Measurements from ENCODE around the gene KCTD16. TPM values are rescaled to one million over a fixed set of nuclear protein-coding genes. Genes with fewer than 3 reads are reported as not detected.

Gene KCTD16
- total RNA-seq, 1 experiment from 2014 or later = 0.64 TPM

GRCh38 chr5:144187699-144188294, 17.1 kb downstream of the KCTD16 start:
- Histone ChIP-seq H4K20me1 (ENCODE audit: insufficient read depth) (no peaks in the 10 kb centered on the region), H3K79me2 (ENCODE audit: insufficient read depth, low read length) (no peaks in the 10 kb centered on the region), H3K9me3 (ENCODE audit: control insufficient read depth in 1 of 2, insufficient read depth in 1 of 2, low read depth in 1 of 2, low read length in 2 of 2) (no peaks in the 10 kb centered on the region), H3K9ac (ENCODE audit: low read length) (no peak overlapping the region), H3K27me3 (ENCODE audit: insufficient read depth, low read length) (peaks cover 12% of the 10 kb centered on the region; the same call in 1 of the 2 replicates), H3K4me3 (replicated peaks in 1 of 2; ENCODE audit: low read depth in 1 of 2, low read length in 2 of 2) (no peak overlapping the region), H3K9me2 (ENCODE audit: insufficient read depth) (no peaks in the 10 kb centered on the region), H3K27ac (ENCODE audit: low read depth, low read length) (no peak overlapping the region), H3K4me1 (ENCODE audit: control insufficient read depth in 1 of 2, insufficient read depth in 2 of 2, low read length in 2 of 2) (no peaks in the 10 kb centered on the region), H2AFZ (ENCODE audit: low read depth, low read length, poor library complexity, severe bottlenecking) (no peak overlapping the region), H3K4me2 (ENCODE audit: low read length) (no peak overlapping the region), H3K36me3 (ENCODE audit: control insufficient read depth in 1 of 2, insufficient read depth in 2 of 2, low read length in 2 of 2) (no peaks in the 10 kb centered on the region)
- DNase-seq (ENCODE audit: low read depth, low spot score) = no peak
- ATAC-seq = no peak
- ChIA-PET CTCF (no interaction called here), POLR2A (no interaction called here), RAD21 (ENCODE audit: low non-redundant PET in 1 of 2, low total read pairs in 2 of 2, uncharacterized antibody in 2 of 2, unreplicated experiment in 2 of 2) (no interaction called here)
- no TSS peak for BruUV-seq (replicated peaks)
- TF ChIP-seq, protein P1, sequence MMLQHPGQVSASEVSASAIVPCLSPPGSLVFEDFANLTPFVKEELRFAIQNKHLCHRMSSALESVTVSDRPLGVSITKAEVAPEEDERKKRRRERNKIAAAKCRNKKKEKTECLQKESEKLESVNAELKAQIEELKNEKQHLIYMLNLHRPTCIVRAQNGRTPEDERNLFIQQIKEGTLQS (IDR thresholded peaks at IDR 0.05) = no peak
- no peak for TF ChIP-seq ZBTB33 (IDR thresholded peaks at IDR 0.05; ENCODE audit: extremely low read depth, insufficient replicate concordance, low read length)
- no peak for TF ChIP-seq RAD21 (IDR thresholded peaks at IDR 0.05; ENCODE audit: low read depth)
- no peak for TF ChIP-seq ELF1 (IDR thresholded peaks at IDR 0.05; ENCODE audit: borderline replicate concordance, low read depth)
- TF ChIP-seq ZNF274 (IDR thresholded peaks at IDR 0.05; ENCODE audit: low read depth, low read length) = no peak
- no peak for TF ChIP-seq YY1 (IDR thresholded peaks at IDR 0.05; ENCODE audit: extremely low read depth, insufficient replicate concordance, low read depth, low read length)
- TF ChIP-seq EZH2phosphoT487 (IDR thresholded peaks at IDR 0.05; ENCODE audit: borderline replicate concordance) = no peak
- no peak for TF ChIP-seq TCF7L2 (IDR thresholded peaks at IDR 0.05; ENCODE audit: borderline replicate concordance, extremely low read depth, insufficient read depth, insufficient read length)
- TF ChIP-seq, protein P2, sequence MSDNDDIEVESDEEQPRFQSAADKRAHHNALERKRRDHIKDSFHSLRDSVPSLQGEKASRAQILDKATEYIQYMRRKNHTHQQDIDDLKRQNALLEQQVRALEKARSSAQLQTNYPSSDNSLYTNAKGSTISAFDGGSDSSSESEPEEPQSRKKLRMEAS (IDR thresholded peaks at IDR 0.05) = no peak
- TF ChIP-seq SRF (IDR thresholded peaks at IDR 0.05; ENCODE audit: low read depth) = no peak
- TF ChIP-seq SIN3A (IDR thresholded peaks at IDR 0.05; ENCODE audit: low read depth) = no peak
- TF ChIP-seq JUND (IDR thresholded peaks at IDR 0.05) = no peak
- no peak for TF ChIP-seq FOSL1 (IDR thresholded peaks at IDR 0.05; ENCODE audit: low read depth)
- TF ChIP-seq ZFX (IDR thresholded peaks at IDR 0.05) = no peak
- intact Hi-C loops (cut with micrococcal nuclease) = loop anchor here (10.0 kb wide), 1 partner anchor 1183 kb away; no protein-coding TSS in a partner anchor

Measured in HCT116 (cell line).